HFFc6 (cell line): Measurements from ENCODE around the gene NUP58. TPM values are rescaled to one million over a fixed set of nuclear protein-coding genes. Genes with fewer than 3 reads are reported as not detected.

ENCODE experiments used
- DNase-seq: peaks from one replicate; pipeline ENCODE4 v3.0.0-alpha.2; 2018
- H3K27ac Mint-ChIP-seq: 2 replicates; pipeline ENCODE4 v1.8.0; 2020; ENCODE audit warnings: mild to moderate bottlenecking, mixed read lengths
- H3K27me3 Mint-ChIP-seq: 2 replicates; pipeline ENCODE4 v1.8.0; 2021; ENCODE audit warnings: mild to moderate bottlenecking, moderate library complexity, mixed read lengths; ENCODE audit not compliant: insufficient read depth
- H3K36me3 Mint-ChIP-seq: 2 replicates; pipeline ENCODE4 v1.8.0; 2021; ENCODE audit warnings: low read depth, mixed read lengths
- H3K4me1 Mint-ChIP-seq: 2 replicates; pipeline ENCODE4 v1.8.0; 2020; ENCODE audit warnings: low read depth, mixed read lengths
- H3K4me3 Mint-ChIP-seq: 2 replicates; pipeline ENCODE4 v1.8.0; 2020; ENCODE audit warnings: mild to moderate bottlenecking, moderate library complexity, mixed read lengths
- H3K9me3 Mint-ChIP-seq: 2 replicates; pipeline ENCODE4 v1.8.0; 2020; ENCODE audit warnings: mild to moderate bottlenecking, mixed read lengths
- long read RNA-seq: library from polyadenylated mRNA; unstranded; transcript quantifications from one replicate; pipeline ENCODE4 v2.0.0, GENCODE V29; 2019
- total RNA-seq, 6 experiments: library from RNA; stranded (reverse); fragmentation: NEBNext Ultra II Directional; extraction: Animal tissue kit (Norgen Biotek cat#: 25700); gene quantifications; 2 replicates in 1 of 6; 3 replicates in 5 of 6; pipeline ENCODE4 v1.2.3, GENCODE V29; 2021
- TF ChIP-seq, protein P1 (sequence below): fragments of 200-600 bp; sonication (generic); IDR thresholded peaks from 2 replicates; pipeline ENCODE4 v1.5.0; 2021; ENCODE audit warnings: antibody characterized with exemption, mild to moderate bottlenecking

The NUP58 gene, protein sequence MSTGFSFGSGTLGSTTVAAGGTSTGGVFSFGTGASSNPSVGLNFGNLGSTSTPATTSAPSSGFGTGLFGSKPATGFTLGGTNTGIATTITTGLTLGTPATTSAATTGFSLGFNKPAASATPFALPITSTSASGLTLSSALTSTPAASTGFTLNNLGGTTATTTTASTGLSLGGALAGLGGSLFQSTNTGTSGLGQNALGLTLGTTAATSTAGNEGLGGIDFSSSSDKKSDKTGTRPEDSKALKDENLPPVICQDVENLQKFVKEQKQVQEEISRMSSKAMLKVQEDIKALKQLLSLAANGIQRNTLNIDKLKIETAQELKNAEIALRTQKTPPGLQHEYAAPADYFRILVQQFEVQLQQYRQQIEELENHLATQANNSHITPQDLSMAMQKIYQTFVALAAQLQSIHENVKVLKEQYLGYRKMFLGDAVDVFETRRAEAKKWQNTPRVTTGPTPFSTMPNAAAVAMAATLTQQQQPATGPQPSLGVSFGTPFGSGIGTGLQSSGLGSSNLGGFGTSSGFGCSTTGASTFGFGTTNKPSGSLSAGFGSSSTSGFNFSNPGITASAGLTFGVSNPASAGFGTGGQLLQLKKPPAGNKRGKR
- 10 to 100 TPM; 44.6 to 51.6 (median 46.8) TPM for total RNA-seq
- long read RNA-seq, full-length matches to known transcripts = 22 of 40 reads
- long read RNA-seq, partial matches to known transcripts = 8 of 40 reads
- long read RNA-seq, other reads (novel, unspliced or antisense) = 10 of 40 reads

DNA sequence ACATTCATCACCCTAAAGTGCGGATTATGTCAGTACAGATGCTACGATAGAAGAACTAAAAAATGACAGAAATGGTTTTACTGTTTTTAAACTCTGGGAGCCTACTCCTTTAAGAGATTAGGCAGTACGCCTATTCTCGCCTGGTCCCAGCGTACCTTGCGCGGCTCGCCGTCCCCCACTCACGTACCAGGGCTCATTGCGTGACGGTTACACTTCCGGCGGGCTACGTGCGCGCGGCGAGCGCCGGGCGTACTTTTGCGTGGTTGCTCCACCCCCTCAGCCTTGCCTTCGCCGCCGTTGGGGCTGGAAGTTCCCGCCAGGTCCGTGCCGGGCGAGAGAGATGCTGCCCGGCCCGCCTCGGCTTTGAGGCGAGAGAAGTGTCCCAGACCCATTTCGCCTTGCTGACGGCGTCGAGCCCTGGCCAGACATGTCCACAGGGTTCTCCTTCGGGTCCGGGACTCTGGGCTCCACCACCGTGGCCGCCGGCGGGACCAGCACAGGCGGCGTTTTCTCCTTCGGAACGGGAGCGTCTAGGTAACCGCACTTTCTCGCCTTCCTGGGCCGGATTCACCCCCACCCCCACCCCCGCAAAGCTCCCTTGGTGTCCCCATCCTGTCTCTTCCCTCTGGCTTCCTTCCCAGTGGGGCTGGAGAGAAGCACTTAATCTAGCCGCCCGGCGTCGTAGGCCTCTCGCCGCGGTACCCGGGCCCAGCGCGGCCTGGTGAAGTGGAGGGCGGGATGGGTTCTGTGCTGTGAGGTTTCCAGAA is at the start of gene NUP58:
TSS of gene NUP58 (plus strand) at position 279 of the 767 bp plus-strand sequence. CDS start at position 428, 149 bp downstream.
- Mint-ChIP-seq H3K27ac (peak within 1 kb of the TSS; percentile 93), H3K36me3 (peaks cover 23% of the 10 kb centered on the region), H3K4me3 (peak within 1 kb of the TSS; percentile 97), H3K9me3 (no peaks in the 10 kb centered on the region), H3K27me3 (peaks cover 1% of the 10 kb centered on the region), H3K4me1 (peaks cover 31% of the 10 kb centered on the region)
- TF ChIP-seq, protein P1, sequence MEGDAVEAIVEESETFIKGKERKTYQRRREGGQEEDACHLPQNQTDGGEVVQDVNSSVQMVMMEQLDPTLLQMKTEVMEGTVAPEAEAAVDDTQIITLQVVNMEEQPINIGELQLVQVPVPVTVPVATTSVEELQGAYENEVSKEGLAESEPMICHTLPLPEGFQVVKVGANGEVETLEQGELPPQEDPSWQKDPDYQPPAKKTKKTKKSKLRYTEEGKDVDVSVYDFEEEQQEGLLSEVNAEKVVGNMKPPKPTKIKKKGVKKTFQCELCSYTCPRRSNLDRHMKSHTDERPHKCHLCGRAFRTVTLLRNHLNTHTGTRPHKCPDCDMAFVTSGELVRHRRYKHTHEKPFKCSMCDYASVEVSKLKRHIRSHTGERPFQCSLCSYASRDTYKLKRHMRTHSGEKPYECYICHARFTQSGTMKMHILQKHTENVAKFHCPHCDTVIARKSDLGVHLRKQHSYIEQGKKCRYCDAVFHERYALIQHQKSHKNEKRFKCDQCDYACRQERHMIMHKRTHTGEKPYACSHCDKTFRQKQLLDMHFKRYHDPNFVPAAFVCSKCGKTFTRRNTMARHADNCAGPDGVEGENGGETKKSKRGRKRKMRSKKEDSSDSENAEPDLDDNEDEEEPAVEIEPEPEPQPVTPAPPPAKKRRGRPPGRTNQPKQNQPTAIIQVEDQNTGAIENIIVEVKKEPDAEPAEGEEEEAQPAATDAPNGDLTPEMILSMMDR = no peak
- DNase-seq = peak; percentile 92

DNA sequence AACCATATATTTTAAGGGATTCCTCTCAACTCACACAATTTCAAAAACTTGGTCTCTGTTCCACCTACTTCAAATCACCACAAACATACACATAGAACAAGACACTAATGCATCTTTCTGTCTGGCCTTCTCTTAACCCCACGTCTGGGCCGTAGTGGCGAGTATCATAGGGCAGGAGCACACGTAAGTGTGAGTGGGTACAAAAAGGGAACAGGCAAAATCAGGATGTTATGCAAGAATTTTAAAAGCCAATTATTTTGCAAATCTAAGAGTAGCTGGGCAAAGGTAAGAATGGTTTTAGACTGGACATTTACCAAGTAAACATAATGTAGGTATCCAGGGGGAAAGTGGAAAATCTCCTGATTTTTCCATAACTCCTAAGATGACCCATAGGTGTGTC is 49.2 kb upstream of the NUP58 start:
- no peaks in the 10 kb centered on the region for H3K9me3 Mint-ChIP-seq
- TF ChIP-seq, protein P1 = no peak
- peaks cover 24% of the 10 kb centered on the region; the same call in 1 of the 2 replicates for H3K4me1 Mint-ChIP-seq
- no peak for DNase-seq
- H3K4me3 Mint-ChIP-seq = no peak overlapping the region
- H3K36me3 Mint-ChIP-seq = peaks cover 19% of the 10 kb centered on the region
- no peak overlapping the region for H3K27ac Mint-ChIP-seq
- H3K27me3 Mint-ChIP-seq = peaks cover 4% of the 10 kb centered on the region; the same call in 1 of the 2 replicates

DNA sequence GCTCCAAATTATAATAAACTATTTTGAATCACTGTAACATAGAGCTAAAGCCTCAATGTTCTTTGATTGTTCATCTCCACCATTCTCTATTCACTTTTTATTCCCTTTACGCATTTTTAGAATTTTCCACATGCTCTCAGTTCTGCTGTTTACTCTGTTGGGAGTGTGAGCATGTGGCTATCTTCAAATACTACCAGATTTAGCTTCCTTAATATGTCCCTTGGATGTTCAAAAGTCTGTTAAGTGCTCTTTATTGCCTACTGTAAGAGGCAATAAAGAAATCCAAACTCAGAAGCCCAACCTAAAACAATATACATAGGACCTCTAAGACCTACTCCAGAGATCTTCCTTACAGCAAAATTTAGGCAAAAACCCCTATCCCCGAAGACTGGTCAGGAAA is 48.7 kb upstream of the NUP58 start:
- Mint-ChIP-seq H3K4me3 (no peak overlapping the region), H3K4me1 (peaks cover 24% of the 10 kb centered on the region; the same call in 1 of the 2 replicates), H3K27ac (no peak overlapping the region), H3K36me3 (peaks cover 24% of the 10 kb centered on the region), H3K9me3 (no peaks in the 10 kb centered on the region), H3K27me3 (peaks cover 4% of the 10 kb centered on the region; the same call in 1 of the 2 replicates)
- TF ChIP-seq, protein P1 = no peak
- no peak for DNase-seq

DNA sequence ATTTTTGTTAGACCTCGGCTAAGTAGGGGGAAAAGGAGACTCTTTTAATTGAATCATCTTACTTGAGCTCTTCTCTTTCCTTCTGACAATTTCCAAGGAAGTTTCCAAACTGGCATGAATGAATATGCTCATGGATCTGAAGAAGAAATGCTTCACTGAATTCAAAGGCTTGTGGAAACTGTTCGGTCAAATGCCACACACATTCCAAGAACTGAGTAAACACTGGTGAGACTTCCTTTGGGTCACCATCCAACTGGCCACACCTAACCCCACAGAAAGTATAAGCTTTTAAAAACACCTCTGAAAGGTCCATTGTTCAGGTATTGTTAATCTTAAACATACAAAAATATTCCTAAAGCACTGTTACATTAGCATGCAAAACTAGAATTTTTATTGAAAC is 47.7 kb upstream of the NUP58 start:
- peaks cover 24% of the 10 kb centered on the region for H3K36me3 Mint-ChIP-seq
- H3K9me3 Mint-ChIP-seq = no peaks in the 10 kb centered on the region
- no peak overlapping the region; the same call in 1 of the 2 replicates for H3K27ac Mint-ChIP-seq
- DNase-seq = no peak
- H3K27me3 Mint-ChIP-seq = peaks cover 4% of the 10 kb centered on the region; the same call in 1 of the 2 replicates
- TF ChIP-seq, protein P1 = no peak
- no peak overlapping the region for H3K4me3 Mint-ChIP-seq
- H3K4me1 Mint-ChIP-seq = peaks cover 24% of the 10 kb centered on the region; the same call in 1 of the 2 replicates

DNA sequence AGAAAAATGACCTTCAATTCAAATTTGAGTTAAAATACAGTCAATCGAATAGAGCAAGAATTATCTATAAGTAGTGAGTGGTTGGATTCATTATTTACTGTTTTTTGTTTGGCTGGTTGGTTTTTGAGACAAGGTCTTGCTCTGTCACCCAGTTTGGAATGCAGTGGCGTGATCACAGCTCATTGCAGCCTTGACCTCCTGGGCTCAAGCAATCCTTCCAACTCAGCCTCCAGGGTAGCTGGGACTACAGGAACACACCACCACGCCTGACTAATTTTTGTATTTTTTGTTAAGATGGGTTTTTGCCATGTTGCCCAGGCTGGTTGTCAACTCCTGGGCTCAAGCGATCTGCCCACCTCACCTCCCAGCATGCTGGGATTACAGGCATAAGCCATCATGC is 39.2 kb upstream of the NUP58 start:
- TF ChIP-seq, protein P1 = no peak
- Mint-ChIP-seq H3K9me3 (no peaks in the 10 kb centered on the region), H3K4me3 (no peak overlapping the region), H3K27me3 (no peaks in the 10 kb centered on the region), H3K36me3 (peaks cover 6% of the 10 kb centered on the region; the same call in 1 of the 2 replicates), H3K27ac (no peak overlapping the region), H3K4me1 (no peaks in the 10 kb centered on the region)
- DNase-seq = no peak
